Activated CD8-positive, alpha-beta memory T cell treated with anti-CD3 and anti-CD28 coated beads, Interleukin-2, amount 50 U/mL, for 24 hours (primary cell): ENCODE measurements around the gene CENPB.
"Not testable (repeated sequence)": the region's sequence is repeated elsewhere in the genome, so short reads cannot be mapped to it uniquely, and the experiment has no call there.

ENCODE experiments used
- DNase-seq: peaks from one replicate; pipeline ENCODE4 v3.0.0-alpha.2; 2020; ENCODE audit errors: extremely low read depth

Gene CENPB

GRCh38 chr20:3786665-3787323 lies at the start of gene CENPB:
Gene CENPB (minus strand): TSS chr20:3786740. CDS start chr20:3786483, 257 bp downstream.
- DNase-seq, result peak; percentile 65

GRCh38 chr20:3836132-3836531 lies 49.6 kb upstream of the CENPB start:
- no peak for DNase-seq

GRCh38 chr20:3829891-3830290 lies 43.4 kb upstream of the CENPB start:
- DNase-seq, result not testable (repeated sequence)

- DNase-seq, result no peak
These were observed 42.3 kb upstream of the CENPB start for GRCh38 chr20:3828798-3829197.

- DNase-seq, result no peak
These were observed 39.9 kb upstream of the CENPB start for GRCh38 chr20:3826420-3826819.

- no peak for DNase-seq
These were observed 39.0 kb upstream of the CENPB start for GRCh38 chr20:3825526-3825925.

- DNase-seq, result no peak
These were observed 37.3 kb upstream of the CENPB start for GRCh38 chr20:3823881-3824280.

GRCh38 chr20:3821996-3822395 lies 35.5 kb upstream of the CENPB start:
- no peak for DNase-seq

GRCh38 chr20:3820901-3821727 lies 34.6 kb upstream of the CENPB start:
- no peak for DNase-seq

GRCh38 chr20:3820048-3820900 lies 33.7 kb upstream of the CENPB start, which contains the start of gene AP5S1:
Gene AP5S1 (plus strand): TSS chr20:3820547. CDS start chr20:3822118, 1,571 bp downstream.
- peak; percentile 85 for DNase-seq

- DNase-seq, result no peak
These were observed 33.0 kb upstream of the CENPB start for GRCh38 chr20:3819411-3820047.

- no peak for DNase-seq
These were observed 31.9 kb upstream of the CENPB start for GRCh38 chr20:3818155-3819151.

- no peak for DNase-seq
These were observed 29.3 kb upstream of the CENPB start for GRCh38 chr20:3815703-3816315.

GRCh38 chr20:3814928-3815495 lies 28.5 kb upstream of the CENPB start:
- DNase-seq, result no peak

- no peak for DNase-seq
These were observed 27.5 kb upstream of the CENPB start for GRCh38 chr20:3813848-3814581.

GRCh38 chr20:3812975-3813847 lies 26.7 kb upstream of the CENPB start:
- DNase-seq, result no peak

- no peak for DNase-seq
These were observed 25.7 kb upstream of the CENPB start for GRCh38 chr20:3812259-3812681.
